GM12892 (cell line): ENCODE measurements around the gene EXOC4.

Experiments
- POLR2A ChIP-seq: IDR thresholded peaks from 2 replicates; pipeline ENCODE4 v1.6.1; 2011; ENCODE audit warnings: low read depth, low read length, control low read depth
- POLR2AphosphoS5 ChIP-seq: IDR thresholded peaks from 2 replicates; pipeline ENCODE4 v1.6.1; 2011; ENCODE audit warnings: low read depth, low read length, control low read depth

DNA sequence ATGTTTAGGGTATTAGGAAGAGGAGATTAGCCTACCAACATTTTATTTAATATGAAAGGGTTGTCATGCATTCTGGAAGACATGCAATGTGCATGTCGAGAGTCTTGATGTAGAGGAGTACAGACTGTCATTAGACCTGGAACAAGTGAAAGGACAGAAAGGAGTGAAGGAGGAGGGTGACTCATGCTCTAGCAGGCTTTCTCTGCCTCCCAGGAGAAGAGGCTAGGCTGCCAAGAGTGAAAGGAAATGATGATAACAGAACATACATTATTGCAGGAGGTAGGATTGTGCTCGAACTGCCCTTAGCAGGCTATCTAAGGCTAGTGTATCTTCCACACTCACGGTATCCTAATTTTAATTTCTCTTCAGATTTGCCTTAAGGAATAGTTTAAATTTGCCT is 228.8 kb downstream of the EXOC4 start:
- TF ChIP-seq POLR2AphosphoS5 (no peak), POLR2A (no peak)
